GM19023 (cell line): ENCODE measurements around the gene LTBP1.

Experiments used
- ATAC-seq: cut with Tn5 transposase; IDR thresholded peaks from one replicate; pipeline ENCODE4 v1.9.1; 2021; ENCODE audit warnings: mild to moderate bottlenecking, moderate library complexity; ENCODE audit not compliant: unreplicated experiment

The LTBP1 gene

GRCh38 chr2:33002863-33003262 is 56.1 kb downstream of the LTBP1 start:
- ATAC-seq: no peak

GRCh38 chr2:33005057-33005456 is 58.3 kb downstream of the LTBP1 start:
- no peak for ATAC-seq

DNA sequence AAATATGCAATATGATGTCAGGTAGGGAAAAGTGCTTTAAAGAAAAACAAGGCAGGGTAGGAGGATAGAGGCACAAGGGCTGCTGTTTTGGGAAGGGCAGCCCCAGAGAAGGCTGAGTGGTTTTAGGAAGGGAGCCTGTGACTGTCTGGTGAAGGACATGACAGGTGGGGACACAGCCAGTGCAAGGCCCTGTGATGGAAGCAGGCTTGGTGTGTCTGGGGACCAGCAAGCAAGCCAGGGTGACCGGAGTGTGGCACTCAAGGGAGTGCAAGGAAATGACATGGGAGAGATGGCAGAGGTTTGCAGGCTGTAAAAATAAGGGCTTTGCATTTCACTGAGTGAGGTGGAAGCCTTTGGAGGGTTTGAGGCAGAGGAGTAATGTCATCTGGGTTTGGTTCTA is 62.0 kb downstream of the LTBP1 start:
- ATAC-seq: no peak

GRCh38 chr2:33009249-33009648 is 62.5 kb downstream of the LTBP1 start:
- ATAC-seq: no peak

GRCh38 chr2:33011373-33011772 is 64.6 kb downstream of the LTBP1 start:
- no peak for ATAC-seq

GRCh38 chr2:33011941-33012340 is 65.2 kb downstream of the LTBP1 start:
- no peak for ATAC-seq

- no peak for ATAC-seq
Observed at GRCh38 chr2:33013684-33014110, 66.9 kb downstream of the LTBP1 start.

GRCh38 chr2:33014268-33014667 is 67.5 kb downstream of the LTBP1 start:
- ATAC-seq: no peak

DNA sequence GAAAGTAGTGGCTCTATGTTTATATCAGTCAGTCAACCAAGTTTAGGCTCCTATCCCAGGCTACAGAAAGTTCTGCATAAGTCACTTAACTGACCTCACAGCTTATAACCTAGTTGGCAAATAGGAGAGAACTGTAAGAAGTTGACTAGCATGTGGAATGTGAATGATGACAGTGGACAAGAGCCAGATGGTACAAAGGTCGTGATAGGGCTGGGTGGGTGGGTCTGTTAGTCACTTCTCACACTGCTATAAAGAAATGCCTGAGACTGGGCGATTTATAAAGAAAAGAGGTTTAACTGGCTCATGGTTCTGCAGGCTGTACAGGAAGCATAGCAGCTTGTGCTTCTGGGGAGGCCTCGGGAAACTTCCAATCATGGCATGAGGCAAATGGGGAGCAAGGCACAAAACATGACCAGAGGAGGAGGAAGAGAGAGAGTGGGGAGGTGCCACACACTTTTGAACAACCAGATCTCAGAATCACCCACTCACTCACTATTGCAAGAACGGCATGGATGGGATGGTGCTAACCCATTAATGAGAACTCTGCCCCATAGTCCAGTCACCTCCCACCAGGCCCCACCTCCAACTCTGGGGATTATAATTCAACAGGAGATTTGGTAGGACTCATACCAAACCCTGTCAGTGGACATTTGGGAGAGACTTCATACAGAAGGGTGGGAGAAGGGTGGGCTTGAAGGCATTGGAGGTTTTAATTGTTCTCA is 68.8 kb downstream of the LTBP1 start:
- ATAC-seq: no peak

- no peak for ATAC-seq
Observed at GRCh38 chr2:33018271-33018670, 71.5 kb downstream of the LTBP1 start.

DNA sequence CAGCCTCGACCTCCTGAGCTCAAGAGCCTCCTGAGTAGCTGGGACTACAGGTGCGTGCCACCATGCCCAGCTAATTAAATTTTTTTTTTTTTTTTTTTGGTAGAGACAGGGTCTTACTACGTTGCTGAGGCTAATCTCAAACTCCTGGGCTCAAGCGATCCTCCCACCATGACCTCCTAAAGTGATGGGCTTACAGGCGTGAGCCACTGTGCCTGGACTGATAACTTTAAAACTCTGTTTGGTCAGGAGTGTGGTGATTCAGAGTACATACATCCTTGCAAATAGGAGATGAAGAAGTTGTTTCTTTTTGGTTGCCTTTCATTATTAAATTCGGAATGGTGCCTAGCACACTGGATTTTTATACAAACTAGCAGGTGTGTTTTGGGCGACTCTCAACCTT is 73.0 kb downstream of the LTBP1 start:
- no peak for ATAC-seq

DNA sequence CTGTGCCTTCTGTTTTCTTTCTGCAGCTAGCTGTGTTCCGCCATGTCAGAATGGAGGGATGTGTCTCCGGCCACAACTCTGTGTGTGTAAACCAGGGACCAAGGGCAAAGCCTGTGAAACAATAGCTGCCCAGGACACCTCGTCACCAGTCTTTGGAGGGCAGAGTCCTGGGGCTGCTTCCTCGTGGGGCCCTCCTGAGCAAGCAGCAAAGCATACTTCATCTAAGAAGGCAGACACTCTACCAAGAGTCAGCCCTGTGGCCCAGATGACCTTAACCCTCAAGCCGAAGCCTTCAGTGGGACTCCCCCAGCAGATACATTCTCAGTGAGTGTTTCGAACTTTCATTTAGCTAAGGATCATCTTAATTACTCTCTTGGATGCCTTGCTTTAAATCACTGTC is 74.1 kb downstream of the LTBP1 start:
- no peak for ATAC-seq

- no peak for ATAC-seq
Observed at GRCh38 chr2:33021542-33022227, 74.9 kb downstream of the LTBP1 start.

- no peak for ATAC-seq
Observed at GRCh38 chr2:33022395-33022985, 75.7 kb downstream of the LTBP1 start.

GRCh38 chr2:33022989-33023727 is 76.4 kb downstream of the LTBP1 start:
- ATAC-seq: no peak

DNA sequence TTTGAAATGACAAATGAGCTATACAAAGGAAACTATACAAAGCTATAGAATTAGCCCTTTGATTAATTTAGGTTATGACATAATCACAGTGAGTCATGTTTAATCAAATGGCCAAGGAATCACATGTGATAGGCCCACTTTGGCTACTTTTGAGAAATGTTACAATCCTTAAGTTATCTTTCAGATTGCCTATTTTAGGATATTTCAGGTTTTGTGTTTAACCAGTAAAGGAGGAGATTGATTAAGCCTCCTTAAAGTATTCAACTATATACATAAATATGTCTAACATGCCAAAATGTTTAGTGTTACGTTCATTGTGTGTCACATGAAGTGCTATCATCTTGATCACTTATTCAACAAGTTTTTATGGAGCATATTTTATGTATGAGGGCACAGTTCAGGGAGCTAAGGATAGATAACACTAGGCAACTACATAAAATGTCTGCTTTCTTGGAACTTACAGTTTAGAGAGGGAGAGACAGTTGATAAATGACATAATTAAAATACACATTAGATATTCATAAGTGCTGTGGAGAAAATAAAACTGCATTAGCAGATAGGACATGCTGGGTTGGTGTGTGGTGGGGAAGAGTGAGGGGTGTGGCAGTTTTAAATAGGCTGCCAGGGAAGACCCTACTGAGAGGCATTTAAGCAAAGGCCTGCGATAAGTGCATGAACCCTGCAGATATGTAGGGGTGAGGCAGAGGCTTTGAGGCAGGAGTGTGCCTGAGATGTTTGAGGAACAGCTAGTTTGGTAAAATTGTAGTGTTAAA is 77.2 kb downstream of the LTBP1 start:
- ATAC-seq: no peak

DNA sequence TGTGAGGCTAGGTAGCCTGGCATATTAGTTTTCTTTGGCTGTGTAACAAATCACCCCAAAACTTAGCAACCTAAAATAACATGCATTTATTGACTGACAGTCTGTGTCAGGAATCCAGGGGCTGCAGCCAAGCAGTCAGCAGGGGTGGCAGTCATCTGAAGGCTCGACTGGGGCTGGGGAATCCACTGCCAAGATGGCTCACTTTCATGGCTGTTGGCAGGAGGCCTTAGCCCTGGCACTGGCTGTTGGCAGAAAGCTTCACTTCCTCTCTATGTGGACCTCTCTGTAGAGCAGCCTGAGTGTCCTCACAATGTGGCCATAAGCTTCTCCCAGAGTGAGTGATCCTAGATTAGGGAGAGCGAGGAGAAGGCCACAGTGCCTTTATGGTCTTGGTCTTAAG is 78.0 kb downstream of the LTBP1 start:
- ATAC-seq: no peak

DNA sequence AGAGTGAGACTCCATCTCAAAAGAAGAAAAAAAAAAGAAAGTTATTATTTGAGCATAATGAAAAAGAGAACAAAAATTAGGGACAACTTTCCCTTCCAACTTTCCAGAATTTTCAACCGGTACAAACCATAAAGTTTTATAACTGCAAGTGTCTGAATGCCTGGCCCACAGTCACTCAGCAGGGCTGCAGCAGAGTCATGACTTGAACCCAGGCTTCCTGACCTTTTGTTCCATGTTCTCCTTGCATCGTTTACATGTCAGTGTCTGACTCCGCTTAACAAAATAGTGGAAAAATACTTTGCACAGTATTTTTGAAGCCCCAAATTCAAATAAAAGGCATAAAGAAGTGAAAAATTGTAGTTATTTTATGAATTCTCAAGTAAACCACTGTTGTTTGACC is 82.7 kb downstream of the LTBP1 start:
- no peak for ATAC-seq

- no peak for ATAC-seq
Observed at GRCh38 chr2:33029926-33030325, 83.2 kb downstream of the LTBP1 start.

DNA sequence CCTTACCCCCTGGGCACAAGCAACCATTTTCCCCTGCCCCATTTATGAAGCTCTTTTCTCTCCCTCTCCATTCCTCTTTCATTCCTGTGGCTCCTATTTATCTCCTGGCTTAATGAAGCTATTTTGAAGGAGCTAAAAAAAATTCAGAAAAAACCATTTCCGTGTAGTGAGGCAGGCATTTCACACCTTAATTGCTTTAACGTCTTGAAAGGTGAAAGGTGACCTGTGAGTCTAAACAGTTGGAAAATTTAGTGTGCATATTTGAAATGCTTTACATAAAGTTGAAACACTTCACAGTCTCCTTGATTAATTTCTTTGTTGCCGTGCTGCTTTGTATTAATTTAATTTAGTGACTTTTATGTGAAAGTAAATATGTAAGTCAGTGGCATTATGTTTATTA is 83.6 kb downstream of the LTBP1 start:
- no peak for ATAC-seq

- no peak for ATAC-seq
Observed at GRCh38 chr2:33032245-33032644, 85.5 kb downstream of the LTBP1 start.
